ENCODE data around the gene SH2D3A. TPM values are rescaled to one million over a fixed set of nuclear protein-coding genes. Genes with fewer than 3 reads are reported as not detected.
"Not testable (repeated sequence)": the region's sequence is repeated elsewhere in the genome, so short reads cannot be mapped to it uniquely, and the experiment has no call there.

Gene SH2D3A
- total RNA-seq, 1 experiment from 2014 or later = 0.95 TPM

- intact Hi-C loops (cut with micrococcal nuclease; ENCODE audit: unreplicated experiment) = no loop called here
- BruUV-seq (replicated peaks) = no TSS peak
- ChIA-PET POLR2A (ENCODE audit: low non-redundant PET) (no interaction called here), CTCF (no interaction called here)
- Histone ChIP-seq H3K27me3 (replicated peaks; ENCODE audit: insufficient read depth, low read depth, low read length, poor library complexity) (no peaks in the 10 kb centered on the region), H3K4me3 (ENCODE audit: low read depth, low read length, poor library complexity, severe bottlenecking) (no peak overlapping the region), H3K27ac (ENCODE audit: low read depth, low read length, poor library complexity, severe bottlenecking) (no peak overlapping the region), H3K9me3 (ENCODE audit: low read depth, low read length, poor library complexity, severe bottlenecking) (no peaks in the 10 kb centered on the region), H3K4me1 (ENCODE audit: insufficient read depth, low read length, poor library complexity, severe bottlenecking) (peaks cover 11% of the 10 kb centered on the region), H3K36me3 (ENCODE audit: insufficient read depth, low read length, poor library complexity, severe bottlenecking) (no peaks in the 10 kb centered on the region)
- no peak for DNase-seq (ENCODE audit: low spot score)
- no peak for TF ChIP-seq CTCF (conservative IDR thresholded peaks at IDR 0.05; ENCODE audit: low read depth, low read length)
- no peak for TF ChIP-seq EZH2 (IDR thresholded peaks at IDR 0.05; ENCODE audit: borderline replicate concordance, low read depth, low read length, poor library complexity, severe bottlenecking)
Measured at GRCh38 chr19:6765738-6766356, 1.4 kb downstream of the SH2D3A start.

GRCh38 chr19:6762253-6762797 lies 4.9 kb downstream of the SH2D3A start:
- intact Hi-C loops (cut with micrococcal nuclease; ENCODE audit: unreplicated experiment); H3K9me3 ChIP-seq (ENCODE audit: low read depth, low read length, poor library complexity, severe bottlenecking); POLR2A ChIA-PET (ENCODE audit: low non-redundant PET); H3K4me3 ChIP-seq (ENCODE audit: low read depth, low read length, poor library complexity, severe bottlenecking); BruUV-seq (replicated peaks); H3K27ac ChIP-seq (ENCODE audit: low read depth, low read length, poor library complexity, severe bottlenecking); H3K27me3 ChIP-seq (replicated peaks; ENCODE audit: insufficient read depth, low read depth, low read length, poor library complexity); H3K36me3 ChIP-seq (ENCODE audit: insufficient read depth, low read length, poor library complexity, severe bottlenecking); DNase-seq (ENCODE audit: low spot score): not testable (repeated sequence)
- peaks cover 10% of the 10 kb centered on the region for H3K4me1 ChIP-seq (ENCODE audit: insufficient read depth, low read length, poor library complexity, severe bottlenecking)
- CTCF ChIA-PET = interaction anchor here (0.6 kb wide), 1 partner anchor 34 kb away, joined by 3 read pairs; no protein-coding TSS in a partner anchor

- intact Hi-C loops (cut with micrococcal nuclease; ENCODE audit: unreplicated experiment) = no loop called here
- Histone ChIP-seq H3K36me3 (ENCODE audit: insufficient read depth, low read length, poor library complexity, severe bottlenecking) (no peaks in the 10 kb centered on the region), H3K27me3 (replicated peaks; ENCODE audit: insufficient read depth, low read depth, low read length, poor library complexity) (no peaks in the 10 kb centered on the region), H3K4me3 (ENCODE audit: low read depth, low read length, poor library complexity, severe bottlenecking) (no peak overlapping the region), H3K4me1 (ENCODE audit: insufficient read depth, low read length, poor library complexity, severe bottlenecking) (no peaks in the 10 kb centered on the region), H3K9me3 (ENCODE audit: low read depth, low read length, poor library complexity, severe bottlenecking) (no peaks in the 10 kb centered on the region), H3K27ac (ENCODE audit: low read depth, low read length, poor library complexity, severe bottlenecking) (no peak overlapping the region)
- ChIA-PET CTCF (no interaction called here), POLR2A (ENCODE audit: low non-redundant PET) (no interaction called here)
- DNase-seq (ENCODE audit: low spot score) = peak; percentile 70
- no TSS peak for BruUV-seq (replicated peaks)
- no peak for TF ChIP-seq CTCF (conservative IDR thresholded peaks at IDR 0.05; ENCODE audit: low read depth, low read length)
- no peak for TF ChIP-seq EZH2 (IDR thresholded peaks at IDR 0.05; ENCODE audit: borderline replicate concordance, low read depth, low read length, poor library complexity, severe bottlenecking)
Measured at GRCh38 chr19:6761053-6761676, 6.1 kb downstream of the SH2D3A start.

Data from A673 (cell line).